ENCODE results near the gene IGF2. TPM values are rescaled to one million over a fixed set of nuclear protein-coding genes. Genes with fewer than 3 reads are reported as not detected.

Gene IGF2
- total and polyA plus RNA-seq, 2 donors (not counting 3 experiments of a cell fraction or from before 2014, with no cell fraction given): 5.7 to 21.0 TPM

DNA sequence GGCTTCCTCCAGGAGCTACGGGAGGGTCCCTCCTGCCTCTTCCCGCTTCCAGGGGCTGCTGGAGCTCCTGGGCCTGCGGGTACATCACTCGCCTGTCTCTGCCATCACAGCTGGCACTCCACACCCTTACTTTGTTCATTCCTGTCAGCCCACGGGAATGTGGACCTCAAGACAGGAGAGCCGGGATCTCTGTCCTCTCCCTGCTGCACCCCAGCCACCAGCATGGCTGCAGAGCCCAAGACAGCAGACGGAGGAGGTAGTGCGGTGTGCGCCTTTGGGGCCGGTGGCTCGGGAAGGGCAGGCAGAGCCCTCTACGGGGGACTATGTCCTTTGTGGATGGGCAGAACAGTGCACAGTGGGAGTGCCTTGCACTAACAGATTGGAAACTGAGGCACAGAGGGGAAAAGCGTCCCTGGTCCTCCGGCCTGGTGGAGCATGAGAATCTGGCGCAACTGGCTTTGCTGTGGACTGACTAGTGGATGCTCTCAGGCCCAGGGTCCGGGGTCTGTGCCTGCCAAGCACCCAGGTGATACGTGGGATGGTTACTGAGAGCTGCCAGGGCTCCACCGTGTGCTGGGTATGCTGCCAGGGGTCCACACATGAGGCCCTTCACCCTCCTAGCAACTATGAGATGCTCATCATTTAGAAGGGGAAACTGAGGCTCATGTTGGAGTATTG is 47.3 kb downstream of the IGF2 start:
- no peaks in the 10 kb centered on the region for H3K9me1 ChIP-seq (replicated peaks; ENCODE audit: control insufficient read depth, extremely low read depth, insufficient read depth, low read length)
- dilution Hi-C loops (cut with MboI; ENCODE audit: extremely low pct_ligation_motif_present, low sequenced_read_pairs): no loop called here
- no peak overlapping the region for H3K4me3 ChIP-seq (replicated peaks in 1 of 3; ENCODE audit: insufficient read depth in 1 of 3, low read depth in 1 of 3, low read length in 3 of 3)
- no peaks in the 10 kb centered on the region for H3K27me3 ChIP-seq (ENCODE audit: control insufficient read depth in 2 of 2, insufficient read depth in 2 of 2, low read length in 2 of 2)
- ChIA-PET POLR2A (no interaction called here), CTCF (interaction anchor here (0.9 to 1.2 kb wide), 3 partner anchors 12 to 60 kb away, joined by 3 read pairs; no protein-coding TSS in a partner anchor)
- no peaks in the 10 kb centered on the region for H3K79me2 ChIP-seq (ENCODE audit: control insufficient read depth, insufficient read depth, low read length)
- H3K4me1 ChIP-seq (ENCODE audit: control insufficient read depth, extremely low read depth, insufficient read depth, low read length): peaks cover 3% of the 10 kb centered on the region
- DNase-seq (ENCODE audit: low read depth, low spot score) (no peak), FAIRE-seq (no peak)
- BruUV-seq (replicated peaks): no TSS peak
- no peak overlapping the region for H3K27ac ChIP-seq (ENCODE audit: insufficient read depth, low read depth, low read length)
- no peak overlapping the region for H3K4me2 ChIP-seq (ENCODE audit: insufficient read depth, low read length)
- no peak overlapping the region for H2AFZ ChIP-seq (ENCODE audit: low read depth, low read length)
- no peaks in the 10 kb centered on the region for H4K20me1 ChIP-seq (replicated peaks; ENCODE audit: control insufficient read depth, extremely low read depth, insufficient read depth, low read length)
- TF ChIP-seq FOS (IDR thresholded peaks at IDR 0.05; ENCODE audit: borderline replicate concordance, insufficient read depth, low read length): no peak
- TF ChIP-seq MYC (IDR thresholded peaks at IDR 0.05; ENCODE audit: low read depth, low read length): no peak
- TF ChIP-seq JUN (IDR thresholded peaks at IDR 0.05; ENCODE audit: borderline replicate concordance, insufficient read depth, insufficient read length, low read depth): no peak
- TF ChIP-seq POLR2A (IDR thresholded peaks at IDR 0.05; ENCODE audit: low read depth, low read length): no peak
- no peak for TF ChIP-seq POLR2AphosphoS5 (IDR thresholded peaks at IDR 0.05; ENCODE audit: insufficient read depth, low read depth, low read length)
- H3K9me3 ChIP-seq (replicated peaks; ENCODE audit: control insufficient read depth, insufficient read depth, low read length): no peaks in the 10 kb centered on the region
- H3K9ac ChIP-seq (replicated peaks; ENCODE audit: extremely low read depth, insufficient read depth, low read length): no peak overlapping the region
- intact Hi-C loops (cut with micrococcal nuclease): no loop called here
- no peaks in the 10 kb centered on the region for H3K36me3 ChIP-seq (ENCODE audit: control insufficient read depth in 2 of 2, extremely low read depth in 1 of 2, insufficient read depth in 2 of 2, low read length in 2 of 2)

DNA sequence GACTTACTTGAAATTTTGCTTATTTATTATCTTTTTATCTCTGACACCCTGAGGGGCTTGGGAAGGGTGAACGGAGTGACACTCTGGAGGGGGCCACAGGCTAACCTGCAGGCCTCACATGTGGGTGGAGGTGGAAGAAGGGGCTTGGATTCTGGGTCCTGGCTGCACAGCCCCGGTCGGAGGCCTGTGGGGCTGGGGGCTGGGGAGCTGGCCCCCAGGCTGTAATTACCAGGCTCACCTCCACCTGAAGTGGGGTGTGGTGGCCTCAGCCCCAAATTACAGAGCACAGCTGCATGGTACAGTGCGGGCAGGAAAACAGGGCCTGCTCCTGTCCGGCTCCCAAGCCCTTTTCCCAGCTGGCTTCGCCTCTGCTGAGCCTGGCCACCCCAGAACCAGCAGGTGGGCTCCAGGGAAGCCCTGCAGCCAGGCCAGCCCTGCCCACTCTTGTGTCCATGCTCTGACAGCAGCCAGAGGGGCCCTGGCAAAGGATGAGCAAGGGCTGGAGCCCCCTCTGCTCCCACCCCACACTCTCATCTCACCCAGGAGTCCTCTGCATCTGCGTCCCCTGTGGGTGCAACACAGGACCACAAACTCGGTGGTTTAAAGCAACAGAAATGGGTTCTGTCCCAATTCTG is 48.0 kb downstream of the IGF2 start:
- Histone ChIP-seq H3K79me2 (ENCODE audit: control insufficient read depth, insufficient read depth, low read length) (no peaks in the 10 kb centered on the region), H3K4me3 (replicated peaks in 1 of 3; ENCODE audit: insufficient read depth in 1 of 3, low read depth in 1 of 3, low read length in 3 of 3) (no peak overlapping the region), H3K9ac (replicated peaks; ENCODE audit: extremely low read depth, insufficient read depth, low read length) (no peak overlapping the region), H4K20me1 (replicated peaks; ENCODE audit: control insufficient read depth, extremely low read depth, insufficient read depth, low read length) (no peaks in the 10 kb centered on the region), H3K9me1 (replicated peaks; ENCODE audit: control insufficient read depth, extremely low read depth, insufficient read depth, low read length) (no peaks in the 10 kb centered on the region), H3K4me2 (ENCODE audit: insufficient read depth, low read length) (no peak overlapping the region), H3K9me3 (replicated peaks; ENCODE audit: control insufficient read depth, insufficient read depth, low read length) (no peaks in the 10 kb centered on the region), H3K27ac (ENCODE audit: insufficient read depth, low read depth, low read length) (no peak overlapping the region), H3K4me1 (ENCODE audit: control insufficient read depth, extremely low read depth, insufficient read depth, low read length) (no peaks in the 10 kb centered on the region), H3K36me3 (ENCODE audit: control insufficient read depth in 2 of 2, extremely low read depth in 1 of 2, insufficient read depth in 2 of 2, low read length in 2 of 2) (no peaks in the 10 kb centered on the region), H2AFZ (ENCODE audit: low read depth, low read length) (no peak overlapping the region), H3K27me3 (ENCODE audit: control insufficient read depth in 2 of 2, insufficient read depth in 2 of 2, low read length in 2 of 2) (no peaks in the 10 kb centered on the region)
- TF ChIP-seq, protein P1, sequence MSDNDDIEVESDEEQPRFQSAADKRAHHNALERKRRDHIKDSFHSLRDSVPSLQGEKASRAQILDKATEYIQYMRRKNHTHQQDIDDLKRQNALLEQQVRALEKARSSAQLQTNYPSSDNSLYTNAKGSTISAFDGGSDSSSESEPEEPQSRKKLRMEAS (IDR thresholded peaks at IDR 0.05; ENCODE audit: insufficient read depth, insufficient read length): no peak
- TF ChIP-seq POLR2AphosphoS5 (IDR thresholded peaks at IDR 0.05; ENCODE audit: insufficient read depth, low read depth, low read length): no peak
- TF ChIP-seq EZH2 (IDR thresholded peaks at IDR 0.05; ENCODE audit: borderline replicate concordance, low read depth, low read length, severe bottlenecking): no peak
- no peak for TF ChIP-seq MYC (IDR thresholded peaks at IDR 0.05; ENCODE audit: low read depth, low read length)
- TF ChIP-seq JUN (IDR thresholded peaks at IDR 0.05; ENCODE audit: borderline replicate concordance, insufficient read depth, insufficient read length, low read depth): no peak
- no peak for TF ChIP-seq FOS (IDR thresholded peaks at IDR 0.05; ENCODE audit: borderline replicate concordance, insufficient read depth, low read length)
- TF ChIP-seq GATA2 (IDR thresholded peaks at IDR 0.05; ENCODE audit: insufficient read depth, insufficient read length, low read depth, low read length): no peak
- no peak for TF ChIP-seq POLR2A (IDR thresholded peaks at IDR 0.05; ENCODE audit: low read depth, low read length)
- TF ChIP-seq, protein P2, sequence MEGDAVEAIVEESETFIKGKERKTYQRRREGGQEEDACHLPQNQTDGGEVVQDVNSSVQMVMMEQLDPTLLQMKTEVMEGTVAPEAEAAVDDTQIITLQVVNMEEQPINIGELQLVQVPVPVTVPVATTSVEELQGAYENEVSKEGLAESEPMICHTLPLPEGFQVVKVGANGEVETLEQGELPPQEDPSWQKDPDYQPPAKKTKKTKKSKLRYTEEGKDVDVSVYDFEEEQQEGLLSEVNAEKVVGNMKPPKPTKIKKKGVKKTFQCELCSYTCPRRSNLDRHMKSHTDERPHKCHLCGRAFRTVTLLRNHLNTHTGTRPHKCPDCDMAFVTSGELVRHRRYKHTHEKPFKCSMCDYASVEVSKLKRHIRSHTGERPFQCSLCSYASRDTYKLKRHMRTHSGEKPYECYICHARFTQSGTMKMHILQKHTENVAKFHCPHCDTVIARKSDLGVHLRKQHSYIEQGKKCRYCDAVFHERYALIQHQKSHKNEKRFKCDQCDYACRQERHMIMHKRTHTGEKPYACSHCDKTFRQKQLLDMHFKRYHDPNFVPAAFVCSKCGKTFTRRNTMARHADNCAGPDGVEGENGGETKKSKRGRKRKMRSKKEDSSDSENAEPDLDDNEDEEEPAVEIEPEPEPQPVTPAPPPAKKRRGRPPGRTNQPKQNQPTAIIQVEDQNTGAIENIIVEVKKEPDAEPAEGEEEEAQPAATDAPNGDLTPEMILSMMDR (IDR thresholded peaks at IDR 0.05; ENCODE audit: extremely low read depth in 1 of 2, insufficient read depth in 1 of 2, low read depth in 1 of 2, low read length in 2 of 2): no peak
- no peak for DNase-seq (ENCODE audit: low read depth, low spot score)
- ChIA-PET POLR2A (no interaction called here), CTCF (interaction anchor here (0.9 to 1.1 kb wide), 2 partner anchors 14 to 61 kb away, joined by 3 read pairs; no protein-coding TSS in a partner anchor)
- BruUV-seq (replicated peaks): no TSS peak
- dilution Hi-C loops (cut with MboI; ENCODE audit: extremely low pct_ligation_motif_present, low sequenced_read_pairs): no loop called here
- intact Hi-C loops (cut with micrococcal nuclease): no loop called here
- FAIRE-seq: no peak
